Measurements from ENCODE around the gene TCF21. TPM values are rescaled to one million over a fixed set of nuclear protein-coding genes. Genes with fewer than 3 reads are reported as not detected.

Gene TCF21
- polyA plus RNA-seq, 2 of the 4 experiments (the other 2 are of a cell fraction): 0.12 to 0.25 TPM

DNA sequence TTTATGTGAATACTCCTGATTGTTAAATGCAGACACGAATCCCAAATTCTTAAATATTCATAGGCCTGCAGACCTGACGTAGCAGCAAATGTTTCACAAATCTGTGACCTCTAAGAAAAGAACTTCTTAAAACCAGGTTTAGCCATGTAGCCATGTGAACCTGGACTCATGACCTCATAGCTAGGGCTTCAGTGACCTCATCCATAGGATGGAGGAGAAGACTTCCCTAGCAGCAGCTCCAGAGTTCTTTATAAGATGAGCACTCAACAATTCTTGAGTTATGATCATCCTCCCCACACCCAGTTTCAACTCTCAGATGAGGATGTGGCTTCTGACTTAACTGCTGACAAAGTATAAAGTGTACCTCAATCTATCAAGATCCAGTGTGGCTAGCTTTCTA lies 45.8 kb upstream of the TCF21 start:
- TF ChIP-seq MAZ (IDR thresholded peaks at IDR 0.05; ENCODE audit: borderline replicate concordance, low read depth, low read length) (no peak), PHF8 (IDR thresholded peaks at IDR 0.05; ENCODE audit: borderline replicate concordance, low read depth) (no peak), JUNB (IDR thresholded peaks at IDR 0.05) (no peak), EHMT2 (IDR thresholded peaks at IDR 0.05; ENCODE audit: low read depth) (no peak), SREBF2 (IDR thresholded peaks at IDR 0.05) (no peak), HES2 (IDR thresholded peaks at IDR 0.05) (no peak), BHLHE40 (IDR thresholded peaks at IDR 0.05; ENCODE audit: low read depth, low read length) (no peak), SMC3 (IDR thresholded peaks at IDR 0.05) (no peak)
- TF ChIP-seq, protein P1, sequence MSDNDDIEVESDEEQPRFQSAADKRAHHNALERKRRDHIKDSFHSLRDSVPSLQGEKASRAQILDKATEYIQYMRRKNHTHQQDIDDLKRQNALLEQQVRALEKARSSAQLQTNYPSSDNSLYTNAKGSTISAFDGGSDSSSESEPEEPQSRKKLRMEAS (IDR thresholded peaks at IDR 0.05): no peak
- no peak for FAIRE-seq
- CTCF ChIA-PET: interaction anchor here (1.1 to 1.5 kb wide), 3 partner anchors 44 to 79 kb away, joined by 3 read pairs; no protein-coding TSS in a partner anchor
- Histone ChIP-seq H3K9me3 (no peaks in the 10 kb centered on the region), H3K4me2 (no peak overlapping the region), H3K4me3 (no peak overlapping the region), H3K4me1 (peaks cover 12% of the 10 kb centered on the region; the same call in 2 of the 3 replicates), H3K27ac (no peak overlapping the region)
- ATAC-seq: no peak
- 97% methylated on average over 2 of the region's 2 CpGs for WGBS (ENCODE audit: missing lambda C conversion rate)
- no peak for DNase-seq (ENCODE audit: low read depth in 1 of 2, low spot score in 1 of 2)
- POLR2A ChIA-PET: no interaction called here

- H3K4me3 ChIP-seq: no peak overlapping the region
- CTCF ChIA-PET: interaction anchor here (1.0 kb wide), 1 partner anchor 275 kb away, joined by 3 read pairs; no protein-coding TSS in a partner anchor
- TF ChIP-seq HDAC2 (IDR thresholded peaks at IDR 0.05) (no peak), TP53 (CRISPR knock-in tag; IDR thresholded peaks at IDR 0.05) (no peak), ESRRA (IDR thresholded peaks at IDR 0.05; ENCODE audit: borderline replicate concordance, low read length) (no peak), GATA3 (IDR thresholded peaks at IDR 0.05; ENCODE audit: borderline replicate concordance) (no peak), MAFK (IDR thresholded peaks at IDR 0.05; ENCODE audit: partially characterized antibody) (no peak), PHF8 (IDR thresholded peaks at IDR 0.05; ENCODE audit: borderline replicate concordance, low read depth) (no peak), ZC3H11A (IDR thresholded peaks at IDR 0.05) (no peak), SMC3 (IDR thresholded peaks at IDR 0.05) (no peak), RFX5 (IDR thresholded peaks at IDR 0.05) (no peak), POLR2AphosphoS2 (conservative IDR thresholded peaks at IDR 0.05; ENCODE audit: low read length) (no peak), EHMT2 (IDR thresholded peaks at IDR 0.05; ENCODE audit: low read depth) (no peak), HES2 (IDR thresholded peaks at IDR 0.05) (no peak), MYC (IDR thresholded peaks at IDR 0.05; ENCODE audit: borderline replicate concordance, low read length) (no peak), HOXB13 (CRISPR knock-in tag; IDR thresholded peaks at IDR 0.05; ENCODE audit: low read depth) (no peak)
- TF ChIP-seq, protein P2, sequence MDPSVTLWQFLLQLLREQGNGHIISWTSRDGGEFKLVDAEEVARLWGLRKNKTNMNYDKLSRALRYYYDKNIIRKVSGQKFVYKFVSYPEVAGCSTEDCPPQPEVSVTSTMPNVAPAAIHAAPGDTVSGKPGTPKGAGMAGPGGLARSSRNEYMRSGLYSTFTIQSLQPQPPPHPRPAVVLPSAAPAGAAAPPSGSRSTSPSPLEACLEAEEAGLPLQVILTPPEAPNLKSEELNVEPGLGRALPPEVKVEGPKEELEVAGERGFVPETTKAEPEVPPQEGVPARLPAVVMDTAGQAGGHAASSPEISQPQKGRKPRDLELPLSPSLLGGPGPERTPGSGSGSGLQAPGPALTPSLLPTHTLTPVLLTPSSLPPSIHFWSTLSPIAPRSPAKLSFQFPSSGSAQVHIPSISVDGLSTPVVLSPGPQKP (IDR thresholded peaks at IDR 0.05; ENCODE audit: low read depth, low read length): no peak
- TF ChIP-seq, protein P3, sequence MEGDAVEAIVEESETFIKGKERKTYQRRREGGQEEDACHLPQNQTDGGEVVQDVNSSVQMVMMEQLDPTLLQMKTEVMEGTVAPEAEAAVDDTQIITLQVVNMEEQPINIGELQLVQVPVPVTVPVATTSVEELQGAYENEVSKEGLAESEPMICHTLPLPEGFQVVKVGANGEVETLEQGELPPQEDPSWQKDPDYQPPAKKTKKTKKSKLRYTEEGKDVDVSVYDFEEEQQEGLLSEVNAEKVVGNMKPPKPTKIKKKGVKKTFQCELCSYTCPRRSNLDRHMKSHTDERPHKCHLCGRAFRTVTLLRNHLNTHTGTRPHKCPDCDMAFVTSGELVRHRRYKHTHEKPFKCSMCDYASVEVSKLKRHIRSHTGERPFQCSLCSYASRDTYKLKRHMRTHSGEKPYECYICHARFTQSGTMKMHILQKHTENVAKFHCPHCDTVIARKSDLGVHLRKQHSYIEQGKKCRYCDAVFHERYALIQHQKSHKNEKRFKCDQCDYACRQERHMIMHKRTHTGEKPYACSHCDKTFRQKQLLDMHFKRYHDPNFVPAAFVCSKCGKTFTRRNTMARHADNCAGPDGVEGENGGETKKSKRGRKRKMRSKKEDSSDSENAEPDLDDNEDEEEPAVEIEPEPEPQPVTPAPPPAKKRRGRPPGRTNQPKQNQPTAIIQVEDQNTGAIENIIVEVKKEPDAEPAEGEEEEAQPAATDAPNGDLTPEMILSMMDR (IDR thresholded peaks at IDR 0.05): no peak
- H3K4me1 ChIP-seq: peaks cover 12% of the 10 kb centered on the region; the same call in 2 of the 3 replicates
- no peak for DNase-seq (ENCODE audit: low read depth in 1 of 2, low spot score in 1 of 2)
- FAIRE-seq: no peak
- H3K4me2 ChIP-seq: no peak overlapping the region
- POLR2A ChIA-PET: no interaction called here
- 46% methylated on average over 1 of the region's 1 CpG for WGBS (ENCODE audit: missing lambda C conversion rate)
- no peaks in the 10 kb centered on the region for H3K9me3 ChIP-seq
- H3K27ac ChIP-seq: no peak overlapping the region; a peak in 1 of 6 replicates
- no peak for ATAC-seq
Observed at GRCh38 chr6:133844709-133845108, 44.2 kb upstream of the TCF21 start.

GRCh38 chr6:133854041-133854363 lies 34.9 kb upstream of the TCF21 start:
- CTCF ChIA-PET: no interaction called here
- WGBS (ENCODE audit: missing lambda C conversion rate): 87% methylated on average over 12 of the region's 12 CpGs
- TF ChIP-seq MAFK (IDR thresholded peaks at IDR 0.05; ENCODE audit: partially characterized antibody) (no peak), CBX2 (IDR thresholded peaks at IDR 0.05; ENCODE audit: borderline replicate concordance, low read depth) (no peak)
- H3K9me3 ChIP-seq: no peaks in the 10 kb centered on the region
- FAIRE-seq (no peak), DNase-seq (ENCODE audit: low read depth in 1 of 2, low spot score in 1 of 2) (no peak), ATAC-seq (no peak)
- H3K4me1 ChIP-seq: no peaks in the 10 kb centered on the region
- H3K4me3 ChIP-seq: no peak overlapping the region
- H3K4me2 ChIP-seq: no peak overlapping the region
- POLR2A ChIA-PET: no interaction called here
- no peak overlapping the region for H3K27ac ChIP-seq
